ENCODE measurements around the gene ARHGEF16. TPM values are rescaled to one million over a fixed set of nuclear protein-coding genes. Genes with fewer than 3 reads are reported as not detected.

The ARHGEF16 gene
- total RNA-seq, 1 experiment from 2014 or later: 17.2 TPM

GRCh38 chr1:3454811-3455618 is 550 bp downstream of the ARHGEF16 start:
- ATAC-seq (peak; percentile 74), DNase-seq (ENCODE audit: low spot score) (peak; percentile 88)
- peak overlapping the region; percentile 70 for H3K27ac Mint-ChIP-seq
- peak overlapping the region; percentile 74 for H3K4me3 Mint-ChIP-seq
- POLR2A ChIA-PET: interaction anchor here (0.9 kb wide), 1 partner anchor 17 kb away, joined by 4 read pairs; no protein-coding TSS in a partner anchor
- TF ChIP-seq MAX (CRISPR knock-in tag; IDR thresholded peaks at IDR 0.05) (peak; percentile 43; the same call in 1 of the 2 replicates), SP1 (CRISPR knock-in tag; conservative IDR thresholded peaks at IDR 0.05) (peak; percentile 58; the same call in 1 of the 2 replicates), NR1H2 (CRISPR knock-in tag; IDR thresholded peaks at IDR 0.05) (no peak), JAZF1 (CRISPR knock-in tag; IDR thresholded peaks at IDR 0.05) (no peak), FOXK1 (CRISPR knock-in tag; IDR thresholded peaks at IDR 0.05) (peak; percentile 11; the same call in 1 of the 2 replicates), ETV6 (CRISPR knock-in tag; IDR thresholded peaks at IDR 0.05) (peak; percentile 93; the same call in 1 of the 2 replicates), KAT7 (CRISPR knock-in tag; IDR thresholded peaks at IDR 0.05; ENCODE audit: borderline replicate concordance) (no peak), OVOL2 (CRISPR knock-in tag; IDR thresholded peaks at IDR 0.05; ENCODE audit: borderline replicate concordance) (no peak), STAT6 (CRISPR knock-in tag; conservative IDR thresholded peaks at IDR 0.05; ENCODE audit: low read depth) (no peak), ZNF121 (CRISPR knock-in tag; IDR thresholded peaks at IDR 0.05) (no peak), TEAD1 (CRISPR knock-in tag; IDR thresholded peaks at IDR 0.05) (0 out of 2 replicates have a peak, but pooled peaks have one; percentile 9), ZNF423 (CRISPR knock-in tag; IDR thresholded peaks at IDR 0.05) (peak; percentile 17; the same call in 1 of the 2 replicates)
- CTCF ChIA-PET: interaction anchor here (0.7 to 3.8 kb wide), 3 partner anchors 18 to 47 kb away, joined by 3 to 165 read pairs (median 5); no protein-coding TSS in a partner anchor
- H3K36me3 Mint-ChIP-seq: 0 out of 2 replicates have a peak, but pooled peaks cover 2% of the 10 kb centered on the region
- H3K27me3 Mint-ChIP-seq (ENCODE audit: low read depth): no peaks in the 10 kb centered on the region; the same call in 1 of the 2 replicates
- H3K4me1 Mint-ChIP-seq: peaks cover 14% of the 10 kb centered on the region
- no peaks in the 10 kb centered on the region for H3K9me3 Mint-ChIP-seq

- CTCF ChIA-PET: interaction anchor here (1.1 to 1.7 kb wide), 5 partner anchors 26 to 163 kb away, joined by 3 to 7 read pairs (median 6); no protein-coding TSS in a partner anchor
- ATAC-seq (no peak), DNase-seq (ENCODE audit: low spot score) (no peak)
- Mint-ChIP-seq H3K4me1 (peaks cover 17% of the 10 kb centered on the region), H3K27ac (peak overlapping the region; percentile 70), H3K27me3 (ENCODE audit: low read depth) (no peaks in the 10 kb centered on the region; the same call in 1 of the 2 replicates), H3K9me3 (no peaks in the 10 kb centered on the region), H3K36me3 (0 out of 2 replicates have a peak, but pooled peaks cover 2% of the 10 kb centered on the region), H3K4me3 (peak overlapping the region; percentile 74)
- POLR2A ChIA-PET: no interaction called here
- TF ChIP-seq CREM (CRISPR knock-in tag; IDR thresholded peaks at IDR 0.05): no peak
- TF ChIP-seq GABPB1 (CRISPR knock-in tag; IDR thresholded peaks at IDR 0.05): no peak
- no peak for TF ChIP-seq AFF4 (CRISPR knock-in tag; IDR thresholded peaks at IDR 0.05; ENCODE audit: borderline replicate concordance)
- TF ChIP-seq NR3C1 (CRISPR knock-in tag; conservative IDR thresholded peaks at IDR 0.05; ENCODE audit: low read depth): no peak
- no peak for TF ChIP-seq NR2C2 (CRISPR knock-in tag; IDR thresholded peaks at IDR 0.05)
- TF ChIP-seq GTF2I (CRISPR knock-in tag; conservative IDR thresholded peaks at IDR 0.05): no peak
- TF ChIP-seq ATF3 (CRISPR knock-in tag; conservative IDR thresholded peaks at IDR 0.05): no peak
- TF ChIP-seq ESRRA (CRISPR knock-in tag; IDR thresholded peaks at IDR 0.05; ENCODE audit: borderline replicate concordance): no peak
- TF ChIP-seq CBFB (CRISPR knock-in tag; IDR thresholded peaks at IDR 0.05; ENCODE audit: low read depth): no peak
- TF ChIP-seq ZNF281 (CRISPR knock-in tag; IDR thresholded peaks at IDR 0.05): no peak
- TF ChIP-seq KAT7 (CRISPR knock-in tag; IDR thresholded peaks at IDR 0.05; ENCODE audit: borderline replicate concordance): no peak
- TF ChIP-seq ZNF219 (CRISPR knock-in tag; IDR thresholded peaks at IDR 0.05; ENCODE audit: borderline replicate concordance): no peak
- no peak for TF ChIP-seq ZNF121 (CRISPR knock-in tag; IDR thresholded peaks at IDR 0.05)
Observed at GRCh38 chr1:3455670-3456448, 1.4 kb downstream of the ARHGEF16 start.

All from WTC11 (cell line).